ENCODE measurements around the gene ENO1.

- TF ChIP-seq, protein P1, sequence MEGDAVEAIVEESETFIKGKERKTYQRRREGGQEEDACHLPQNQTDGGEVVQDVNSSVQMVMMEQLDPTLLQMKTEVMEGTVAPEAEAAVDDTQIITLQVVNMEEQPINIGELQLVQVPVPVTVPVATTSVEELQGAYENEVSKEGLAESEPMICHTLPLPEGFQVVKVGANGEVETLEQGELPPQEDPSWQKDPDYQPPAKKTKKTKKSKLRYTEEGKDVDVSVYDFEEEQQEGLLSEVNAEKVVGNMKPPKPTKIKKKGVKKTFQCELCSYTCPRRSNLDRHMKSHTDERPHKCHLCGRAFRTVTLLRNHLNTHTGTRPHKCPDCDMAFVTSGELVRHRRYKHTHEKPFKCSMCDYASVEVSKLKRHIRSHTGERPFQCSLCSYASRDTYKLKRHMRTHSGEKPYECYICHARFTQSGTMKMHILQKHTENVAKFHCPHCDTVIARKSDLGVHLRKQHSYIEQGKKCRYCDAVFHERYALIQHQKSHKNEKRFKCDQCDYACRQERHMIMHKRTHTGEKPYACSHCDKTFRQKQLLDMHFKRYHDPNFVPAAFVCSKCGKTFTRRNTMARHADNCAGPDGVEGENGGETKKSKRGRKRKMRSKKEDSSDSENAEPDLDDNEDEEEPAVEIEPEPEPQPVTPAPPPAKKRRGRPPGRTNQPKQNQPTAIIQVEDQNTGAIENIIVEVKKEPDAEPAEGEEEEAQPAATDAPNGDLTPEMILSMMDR (IDR thresholded peaks at IDR 0.05): no peak
- no peak for TF ChIP-seq POLR2A (IDR thresholded peaks at IDR 0.05)
Observed at GRCh38 chr1:8879922-8880676, 1.6 kb upstream of the ENO1 start.
